Upper lobe of left lung (tissue), 6 donors: ENCODE measurements around the gene DPM2. TPM values are rescaled to one million over a fixed set of nuclear protein-coding genes. Genes with fewer than 3 reads are reported as not detected.
A peak's percentile ranks its signal among the peaks of the same experiment; 100 is the strongest.

Experiments used
- ATAC-seq, 2 donors: fragments of 200-7000 bp; cut with Tn5 transposase; one replicate each; pipeline ENCODE4 v1.9.1; 2022; ENCODE audit warnings: mild to moderate bottlenecking in 2 of 2, moderate library complexity in 2 of 2; ENCODE audit not compliant: low FRiP score in 2 of 2
- DNase-seq, 2 donors: peaks; one replicate each; pipeline ENCODE4 v3.0.0-alpha.2; 2019 to 2020
- H3K27ac ChIP-seq, 4 donors: fragments of 200-600 bp; sonication (generic); one replicate each; pipeline ENCODE4 v1.5.1; 2016 to 2019
- H3K27me3 ChIP-seq, 4 donors: fragments of 200-600 bp; sonication (generic); one replicate each; pipeline ENCODE4 v1.5.1; 2017 to 2019
- H3K36me3 ChIP-seq, 4 donors: fragments of 200-600 bp; sonication (generic); one replicate each; pipeline ENCODE4 v1.5.1; 2016 to 2019
- H3K4me1 ChIP-seq, 4 donors: fragments of 200-600 bp; sonication (generic); one replicate each; pipeline ENCODE4 v1.5.1; 2018 to 2019
- H3K4me3 ChIP-seq, 4 donors: fragments of 200-600 bp; sonication (generic); one replicate each; pipeline ENCODE4 v1.5.1; 2017 to 2019; ENCODE audit warnings: mild to moderate bottlenecking in 2 of 4, moderate library complexity in 1 of 4
- H3K9me3 ChIP-seq, 4 donors: fragments of 200-600 bp; sonication (generic); one replicate each; pipeline ENCODE4 v1.5.1; 2018 to 2019
- EP300 ChIP-seq, 4 donors: sonication (generic); formaldehyde crosslinking; IDR thresholded peaks; one replicate each; pipeline ENCODE4 v1.5.1; 2017; ENCODE audit warnings: antibody characterized with exemption in 4 of 4, control low read depth in 2 of 4
- POLR2A ChIP-seq, 4 donors: fragments of 450-650 bp; IDR thresholded peaks; one replicate each; pipeline ENCODE4 v1.5.1; 2016 to 2017; ENCODE audit warnings: antibody characterized with exemption in 4 of 4, mild to moderate bottlenecking in 2 of 4
- POLR2AphosphoS5 ChIP-seq, 2 donors: sonication (generic); formaldehyde crosslinking; IDR thresholded peaks; one replicate each; pipeline ENCODE4 v1.5.1; 2017; ENCODE audit warnings: antibody characterized with exemption in 2 of 2
- WGBS, 2 donors: methylation state at CpG; one replicate each; pipeline ENCODE4 v1.1.5; 2017 to 2018; 5-methylcytosine and 5-hydroxymethylcytosine counted together
- total RNA-seq, 6 donors: library from RNA; depleted of rRNA in 4 of 6; stranded (reverse); fragments of >200 nt in 4 of 6; gene quantifications; one replicate each; pipeline versions ENCODE4 v1.1.0 to v1.2.1, GENCODE V29; 2016 to 2021
- TF ChIP-seq, protein P1 (sequence below), 6 experiments: fragments of 450-650 bp in 4 of 6; fragments of 200-600 bp in 2 of 6; sonication (generic) in 2 of 6; IDR thresholded peaks; one replicate each; pipeline ENCODE4 v1.5.1; 2016 to 2019; ENCODE audit warnings: antibody characterized with exemption in 6 of 6
- donor health status: DM: no; HTN: no; CAD: no; lungs with moderate emphysema.
- donor health status: DM: no; HTN: yes; CAD: no; lungs with severe emphysema.

Gene DPM2
- total RNA-seq, 6 donors from 2014 or later, result 20.1 to 40.7 (median 25.6) TPM

DNA sequence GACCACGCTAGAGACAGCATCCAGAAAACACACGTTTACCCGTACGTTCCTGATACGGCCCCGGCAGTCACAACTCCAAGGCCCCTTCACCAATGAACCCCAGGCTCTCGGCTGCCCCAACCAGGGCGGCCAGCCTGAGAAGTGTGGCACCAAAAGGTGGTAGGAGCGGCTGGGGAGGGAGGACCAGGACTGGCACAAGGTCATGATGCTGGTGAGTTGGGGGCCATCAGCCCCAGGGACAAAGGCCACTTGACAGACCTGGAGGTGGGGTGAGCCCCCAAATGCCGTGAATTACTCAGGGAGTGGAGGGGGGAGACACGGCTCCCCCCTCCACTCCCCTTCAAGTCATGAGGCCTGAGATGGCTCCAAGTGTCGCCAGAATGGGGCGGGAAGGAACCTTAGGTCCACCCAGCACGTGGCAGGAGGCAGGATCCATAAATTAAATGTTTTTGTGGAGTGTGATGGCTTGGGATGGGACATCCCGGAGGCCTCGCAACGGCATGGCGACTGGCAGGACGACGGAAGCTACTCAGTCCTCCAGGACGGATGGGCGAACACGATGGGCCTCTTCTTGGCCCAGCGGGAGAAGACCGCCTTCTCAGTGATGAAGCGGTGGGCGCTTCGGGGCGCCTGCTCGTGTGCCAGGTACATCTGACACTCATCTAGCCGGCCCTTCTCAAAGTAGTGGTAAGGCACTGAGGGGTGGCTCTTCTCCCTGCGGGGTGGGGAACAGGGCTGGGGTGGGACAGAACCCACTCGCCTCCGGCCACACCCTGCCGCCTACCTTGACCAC, 29.6 kb downstream of the DPM2 start:
- Histone ChIP-seq H3K4me1 (peaks cover 62 to 74% (median 69%) of the 10 kb centered on the region in 4 donors), H3K36me3 (peaks cover 6 to 41% (median 25%) of the 10 kb centered on the region in 4 donors), H3K27ac (peak overlapping the region in 2 of 4 donors; percentile 89 to 94), H3K9me3 (no peaks in the 10 kb centered on the region), H3K4me3 (no peak overlapping the region), H3K27me3 (no peaks in the 10 kb centered on the region)
- 80 to 87% methylated on average over 19 to 26 of the region's 35 CpGs for WGBS, 2 donors
- TF ChIP-seq EP300 (IDR thresholded peaks at IDR 0.05), result no peak
- no peak for TF ChIP-seq POLR2AphosphoS5 (IDR thresholded peaks at IDR 0.05)
- TF ChIP-seq POLR2A (IDR thresholded peaks at IDR 0.05), result no peak
- ATAC-seq (no peak), DNase-seq (peak in 1 of 2 donors; percentile 67)

DNA sequence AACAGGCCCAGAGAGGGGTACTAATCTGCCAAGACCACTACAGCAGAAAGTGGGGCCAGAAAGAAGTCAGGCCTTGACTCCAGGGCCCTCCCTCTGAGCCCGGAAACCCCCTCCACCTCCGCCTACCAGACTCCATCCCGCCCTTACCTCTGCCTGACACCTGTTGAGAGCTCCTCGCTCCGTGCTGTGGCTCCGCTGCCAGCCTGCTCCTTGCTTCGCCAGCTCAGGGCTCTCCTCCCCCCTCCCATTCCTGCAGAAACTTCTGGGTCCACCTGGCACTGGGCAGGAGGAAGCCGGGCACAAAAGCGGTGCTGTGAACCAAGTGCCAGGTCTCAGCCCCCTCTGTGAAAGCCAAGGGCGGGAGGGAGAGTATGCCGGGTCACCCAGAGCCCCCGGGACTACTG, 31.9 kb downstream of the DPM2 start:
- H3K4me3 ChIP-seq, result peak overlapping the region in 2 of 4 donors; percentile 23 to 31
- WGBS, 2 donors, result 49 to 60% methylated on average over 12 of the region's 12 CpGs

DNA sequence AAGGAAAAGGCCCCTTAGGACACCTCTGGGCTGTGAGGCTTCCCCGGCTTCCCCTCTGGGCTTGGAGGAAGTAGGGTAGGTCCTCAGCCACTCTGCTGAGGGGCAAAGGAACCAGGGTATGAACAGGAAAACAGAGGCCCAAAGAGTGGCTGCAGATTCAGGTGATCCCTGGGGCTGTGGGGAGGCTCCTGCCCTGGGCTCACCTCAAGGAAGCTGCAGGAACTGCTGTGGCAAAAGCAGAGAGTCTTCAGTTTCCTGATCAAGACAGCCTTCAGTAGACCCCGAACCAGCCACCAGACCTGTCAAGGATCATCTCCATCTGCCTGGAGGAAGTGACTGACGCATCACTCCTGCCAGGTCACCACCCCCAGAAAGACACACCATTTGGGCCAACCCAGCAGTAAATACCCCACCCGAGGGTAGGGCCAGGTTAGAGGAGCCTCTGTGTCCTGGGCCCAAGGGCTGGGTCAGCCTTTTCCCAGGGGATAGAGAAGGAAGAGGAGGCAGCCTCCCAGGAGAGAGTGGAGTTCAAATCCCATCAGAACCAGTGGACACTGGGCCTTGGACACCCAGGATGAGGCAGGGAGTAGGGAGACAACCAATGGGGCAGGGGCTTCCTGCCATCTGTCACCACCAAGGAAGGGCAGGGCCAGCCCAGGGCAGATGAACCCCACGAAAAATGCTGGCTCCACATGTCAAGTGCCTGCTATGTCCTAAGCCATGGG, 32.5 kb downstream of the DPM2 start:
- peak overlapping the region in 2 of 4 donors; percentile 30 to 31 for H3K4me3 ChIP-seq
- H3K36me3 ChIP-seq, result peaks cover 0 to 20% (median 13%) of the 10 kb centered on the region in 4 donors
- DNase-seq, result peak in 1 of 2 donors; percentile 30
- no peaks in the 10 kb centered on the region for H3K9me3 ChIP-seq
- WGBS, 2 donors, result 19 to 23% methylated on average over 3 to 5 of the region's 5 CpGs
- H3K4me1 ChIP-seq, result peaks cover 70 to 77% (median 74%) of the 10 kb centered on the region in 4 donors
- ATAC-seq, result peak; percentile 1 to 20
- H3K27me3 ChIP-seq, result no peaks in the 10 kb centered on the region
- TF ChIP-seq POLR2AphosphoS5 (IDR thresholded peaks at IDR 0.05) (peak in 1 of 2 donors; percentile 43), EP300 (IDR thresholded peaks at IDR 0.05) (no peak)
- H3K27ac ChIP-seq, result peak overlapping the region; percentile 86 to 94 (median 88)

More for the DNA sequence above, 31.9 kb downstream of the DPM2 start:
- Histone ChIP-seq H3K36me3 (peaks cover 0 to 23% (median 14%) of the 10 kb centered on the region in 4 donors), H3K27ac (peak overlapping the region; percentile 86 to 94 (median 88)), H3K27me3 (no peaks in the 10 kb centered on the region), H3K4me1 (peaks cover 71 to 77% (median 74%) of the 10 kb centered on the region in 4 donors), H3K9me3 (no peaks in the 10 kb centered on the region)
- TF ChIP-seq, protein P1, sequence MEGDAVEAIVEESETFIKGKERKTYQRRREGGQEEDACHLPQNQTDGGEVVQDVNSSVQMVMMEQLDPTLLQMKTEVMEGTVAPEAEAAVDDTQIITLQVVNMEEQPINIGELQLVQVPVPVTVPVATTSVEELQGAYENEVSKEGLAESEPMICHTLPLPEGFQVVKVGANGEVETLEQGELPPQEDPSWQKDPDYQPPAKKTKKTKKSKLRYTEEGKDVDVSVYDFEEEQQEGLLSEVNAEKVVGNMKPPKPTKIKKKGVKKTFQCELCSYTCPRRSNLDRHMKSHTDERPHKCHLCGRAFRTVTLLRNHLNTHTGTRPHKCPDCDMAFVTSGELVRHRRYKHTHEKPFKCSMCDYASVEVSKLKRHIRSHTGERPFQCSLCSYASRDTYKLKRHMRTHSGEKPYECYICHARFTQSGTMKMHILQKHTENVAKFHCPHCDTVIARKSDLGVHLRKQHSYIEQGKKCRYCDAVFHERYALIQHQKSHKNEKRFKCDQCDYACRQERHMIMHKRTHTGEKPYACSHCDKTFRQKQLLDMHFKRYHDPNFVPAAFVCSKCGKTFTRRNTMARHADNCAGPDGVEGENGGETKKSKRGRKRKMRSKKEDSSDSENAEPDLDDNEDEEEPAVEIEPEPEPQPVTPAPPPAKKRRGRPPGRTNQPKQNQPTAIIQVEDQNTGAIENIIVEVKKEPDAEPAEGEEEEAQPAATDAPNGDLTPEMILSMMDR (IDR thresholded peaks at IDR 0.05), result no peak
- TF ChIP-seq EP300 (IDR thresholded peaks at IDR 0.05) (no peak), POLR2AphosphoS5 (IDR thresholded peaks at IDR 0.05) (peak in 1 of 2 donors; percentile 8), POLR2A (IDR thresholded peaks at IDR 0.05) (peak in 1 of 4 donors; percentile 1)
- DNase-seq (peak in 1 of 2 donors; percentile 68), ATAC-seq (no peak)

DNA sequence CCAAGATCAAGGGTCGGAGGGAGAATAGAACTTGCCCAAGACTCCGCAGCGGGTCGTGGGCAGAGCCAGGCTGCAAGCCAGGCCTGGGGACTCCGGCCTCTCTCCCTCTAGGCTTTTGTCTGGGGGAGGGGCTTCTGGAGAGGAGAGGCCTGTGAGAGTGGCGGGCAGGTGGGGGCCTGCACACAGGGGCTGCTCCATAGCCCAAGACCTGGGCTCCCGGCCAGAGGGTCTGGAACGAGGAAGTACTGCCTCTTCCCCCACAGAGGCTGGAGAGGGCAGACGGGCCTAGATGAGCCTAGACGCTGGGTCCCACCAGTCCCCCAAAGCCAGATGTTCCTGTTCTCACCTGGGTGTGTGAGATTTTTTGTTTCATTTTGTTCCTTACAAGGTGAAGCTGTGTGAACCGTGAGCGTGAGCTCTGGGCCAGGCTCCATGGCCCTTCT, 33.1 kb downstream of the DPM2 start:
- 12 to 19% methylated on average over 8 to 12 of the region's 12 CpGs for WGBS, 2 donors
- H3K4me1 ChIP-seq, result peaks cover 73 to 79% (median 77%) of the 10 kb centered on the region in 4 donors

More for the DNA sequence above, 33.1 kb downstream of the DPM2 start:
- DNase-seq, result peak; percentile 74 to 88
- ATAC-seq, result peak; percentile 55 to 70
- Histone ChIP-seq H3K27ac (peak overlapping the region; percentile 86 to 94 (median 88)), H3K4me3 (peak overlapping the region in 2 of 4 donors; percentile 30 to 31), H3K36me3 (peaks cover 0 to 14% (median 8%) of the 10 kb centered on the region in 4 donors), H3K9me3 (no peaks in the 10 kb centered on the region), H3K27me3 (no peaks in the 10 kb centered on the region)
- TF ChIP-seq POLR2A (IDR thresholded peaks at IDR 0.05) (peak in 1 of 4 donors; percentile 29), POLR2AphosphoS5 (IDR thresholded peaks at IDR 0.05) (no peak), EP300 (IDR thresholded peaks at IDR 0.05) (no peak)
- TF ChIP-seq, protein P1 (IDR thresholded peaks at IDR 0.05), result peak in 1 of 6 experiments; percentile 10
